Smooth muscle cell (in vitro differentiated cells): ENCODE measurements around the gene C7orf57. TPM values are rescaled to one million over a fixed set of nuclear protein-coding genes. Genes with fewer than 3 reads are reported as not detected.
"Not testable (repeated sequence)": the region's sequence is repeated elsewhere in the genome, so short reads cannot be mapped to it uniquely, and the experiment has no call there.

Experiments used
- DNase-seq: peaks from one replicate; lab custom pipeline; 2025; ENCODE audit not compliant: unreplicated experiment; lab: John Stamatoyannopoulos, UW
- H2AFZ ChIP-seq: fragments of 200-600 bp; sonication (generic); 2 replicates; pipeline ENCODE4 v1.6.0; 2016; ENCODE audit warnings: antibody characterized with exemption, low read depth, mild to moderate bottlenecking
- H3F3A ChIP-seq: fragments of 200-600 bp; sonication (generic); 2 replicates; pipeline ENCODE4 v1.6.0; 2017; ENCODE audit warnings: antibody characterized with exemption, low read depth
- H3K27ac ChIP-seq: fragments of 200-600 bp; sonication (generic); 2 replicates; pipeline ENCODE4 v1.5.1; 2016; ENCODE audit warnings: low read depth, mild to moderate bottlenecking
- H3K27me3 ChIP-seq: fragments of 200-600 bp; sonication (generic); 2 replicates; pipeline ENCODE4 v1.6.1; 2016; ENCODE audit warnings: low read depth, mild to moderate bottlenecking
- H3K36me3 ChIP-seq: fragments of 200-600 bp; sonication (generic); 2 replicates; pipeline ENCODE4 v1.5.1; 2016; ENCODE audit warnings: low read depth
- H3K4me1 ChIP-seq: fragments of 200-600 bp; sonication (generic); 2 replicates; pipeline ENCODE4 v1.5.1; 2016; ENCODE audit warnings: low read depth
- H3K4me2 ChIP-seq: fragments of 200-600 bp; sonication (generic); 2 replicates; pipeline ENCODE4 v1.6.0; 2016; ENCODE audit warnings: mild to moderate bottlenecking
- H3K4me3 ChIP-seq: fragments of 200-600 bp; sonication (generic); 2 replicates; pipeline ENCODE4 v1.5.1; 2016; ENCODE audit warnings: mild to moderate bottlenecking
- H3K79me2 ChIP-seq: fragments of 200-600 bp; sonication (generic); 2 replicates; pipeline ENCODE4 v1.6.0; 2016; ENCODE audit warnings: low read depth, mild to moderate bottlenecking
- H3K9ac ChIP-seq: fragments of 200-600 bp; sonication (generic); 2 replicates; pipeline ENCODE4 v1.6.0; 2016; ENCODE audit warnings: low read depth
- H3K9me3 ChIP-seq: fragments of 200-600 bp; sonication (generic); replicated peaks from 2 replicates; pipeline ENCODE4 v1.5.1; 2016; ENCODE audit warnings: low read depth
- H4K20me1 ChIP-seq: fragments of 200-600 bp; sonication (generic); 2 replicates; pipeline ENCODE4 v1.6.0; 2016; ENCODE audit warnings: low read depth
- CTCF ChIP-seq: fragments of 200-600 bp; sonication (generic); IDR thresholded peaks from 2 replicates; pipeline ENCODE4 v1.5.1; 2017; ENCODE audit warnings: borderline replicate concordance, mild to moderate bottlenecking, antibody characterized with exemption; ENCODE audit not compliant: insufficient read depth, poor library complexity, severe bottlenecking
- WGBS: methylation state at CpG from one replicate; pipeline ENCODE4 v1.1.7; 2016; ENCODE audit warnings: low lambda C conversion rate; 5-methylcytosine and 5-hydroxymethylcytosine counted together
- polyA plus RNA-seq: library from polyadenylated mRNA; unstranded; fragments of >200 nt; fragmentation: Nextera tagmentation; extraction: Ambion mirVana; gene quantifications from 2 replicates; pipeline ENCODE4 v1.2.1, GENCODE V29; 2016
- total RNA-seq: library from RNA; depleted of rRNA; stranded (reverse); fragments of >200 nt; gene quantifications from 2 replicates; pipeline ENCODE4 v1.2.3, GENCODE V29; 2014

Gene C7orf57
- total RNA-seq: not detected in 2 replicates
- polyA plus RNA-seq: not detected in 2 replicates

DNA sequence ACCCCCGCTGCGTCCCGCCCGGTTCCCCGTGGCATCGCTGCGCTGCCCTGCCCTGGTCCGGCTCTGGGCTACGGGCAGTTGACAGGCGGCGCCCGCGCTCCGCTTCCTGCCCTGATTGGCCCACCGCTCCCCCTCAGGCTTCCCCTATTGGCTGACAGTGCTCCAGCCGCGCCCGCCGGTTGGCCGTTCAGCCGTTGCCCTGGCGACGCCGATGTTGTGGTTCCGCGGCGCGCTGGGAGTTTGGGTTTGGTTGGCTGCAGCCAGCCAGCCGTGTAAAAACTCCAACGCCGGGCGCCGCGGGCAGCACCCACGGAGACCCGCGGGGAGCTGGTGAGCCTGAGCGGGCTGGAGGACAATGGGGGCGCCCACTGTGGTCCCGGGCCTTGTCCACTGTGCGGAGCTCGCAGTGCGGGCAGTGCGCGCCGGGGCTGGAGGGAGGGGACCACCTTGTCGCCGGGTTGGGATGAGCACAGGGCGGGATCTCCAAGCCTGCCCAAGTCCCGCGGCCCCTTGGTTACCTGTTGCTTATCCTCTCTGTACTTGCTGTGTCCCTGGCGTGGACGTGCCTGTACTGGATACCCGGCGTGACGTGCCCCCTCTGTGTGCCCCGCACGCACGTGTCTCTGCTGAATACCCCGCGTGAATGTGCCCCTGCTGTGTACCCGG, at the start of gene C7orf57:
Gene C7orf57 (plus strand): TSS at position 243 of the 666 bp plus-strand sequence. CDS start 766 bp downstream, outside the sequence.
- peak; percentile 64 for DNase-seq
- Histone ChIP-seq H3K9ac (peak within 1 kb of the TSS; percentile 66), H3K27ac (no peak within 1 kb of the TSS)

DNA sequence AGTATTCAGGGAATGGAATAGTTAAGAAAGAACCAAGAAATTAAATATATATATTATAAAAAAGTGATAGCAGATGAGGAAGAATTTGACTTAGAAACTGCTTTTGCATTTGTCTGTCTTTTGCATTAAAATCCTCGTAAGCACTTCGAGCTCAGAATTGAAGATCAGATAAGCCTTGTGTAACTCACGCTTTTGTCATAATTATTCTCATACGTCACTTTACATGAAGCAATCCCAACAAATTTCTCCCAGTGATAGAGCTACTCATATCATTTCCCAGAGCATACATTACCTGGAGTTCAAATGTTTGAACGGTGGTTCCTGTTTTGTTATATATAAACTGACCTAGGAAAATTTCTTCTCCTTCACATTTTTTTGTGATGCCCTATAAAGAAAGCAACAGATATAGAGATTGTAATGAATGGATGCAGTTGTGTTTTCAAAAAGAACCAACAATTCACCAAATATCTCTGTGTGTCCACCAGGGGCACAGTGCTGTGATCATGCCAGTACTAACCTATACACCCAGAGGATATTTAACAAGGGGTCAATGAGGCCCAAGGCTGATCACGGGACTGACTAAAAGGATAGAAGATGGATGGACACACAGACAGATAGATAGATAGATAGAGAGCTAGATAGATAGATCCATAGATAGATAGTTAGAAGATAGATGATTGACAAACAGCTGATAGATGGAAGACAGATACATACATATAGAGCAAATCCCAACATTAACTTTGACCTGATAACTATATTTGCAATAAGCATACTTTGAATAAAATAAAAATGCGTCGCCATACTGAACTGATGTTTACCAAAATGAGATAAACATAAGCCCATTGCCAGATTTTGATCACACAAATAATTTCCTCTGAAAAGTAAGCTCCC, 46.6 kb upstream of the C7orf57 start:
- Histone ChIP-seq H3K9me3 (no peaks in the 10 kb centered on the region), H3K4me2 (no peak overlapping the region), H2AFZ (no peak overlapping the region), H3K27ac (no peak overlapping the region), H3K4me3 (no peak overlapping the region), H4K20me1 (no peaks in the 10 kb centered on the region), H3F3A (peaks cover 5% of the 10 kb centered on the region), H3K27me3 (no peaks in the 10 kb centered on the region), H3K36me3 (no peaks in the 10 kb centered on the region), H3K4me1 (peaks cover 8% of the 10 kb centered on the region), H3K9ac (no peak overlapping the region), H3K79me2 (no peaks in the 10 kb centered on the region)
- TF ChIP-seq CTCF: peak; percentile 32
- WGBS: 84% methylated on average over 8 of the region's 8 CpGs
- DNase-seq: no peak

More for the DNA sequence above, at the start of gene C7orf57:
- peak within 1 kb of the TSS; percentile 53 for H3K4me3 ChIP-seq
- no peak for TF ChIP-seq CTCF
- 2% methylated on average over 60 of the region's 62 CpGs for WGBS
- no peaks in the 10 kb centered on the region for H3F3A ChIP-seq
- H3K27me3 ChIP-seq: peaks cover 32% of the 10 kb centered on the region
- no peaks in the 10 kb centered on the region for H3K79me2 ChIP-seq
- H3K4me2 ChIP-seq: peak within 1 kb of the TSS; percentile 88
- no peaks in the 10 kb centered on the region for H3K36me3 ChIP-seq
- peaks cover 5% of the 10 kb centered on the region for H3K4me1 ChIP-seq
- H3K9me3 ChIP-seq: no peaks in the 10 kb centered on the region
- peak within 1 kb of the TSS; percentile 81 for H2AFZ ChIP-seq
- H4K20me1 ChIP-seq: no peaks in the 10 kb centered on the region

GRCh38 chr7:47989607-47990400, 45.5 kb upstream of the C7orf57 start:
- WGBS: 36% methylated on average over 10 of the region's 10 CpGs
- DNase-seq, H3K4me3 ChIP-seq, H3K4me1 ChIP-seq, H3K27me3 ChIP-seq, H3K9ac ChIP-seq, H3K4me2 ChIP-seq, H3K79me2 ChIP-seq, H3F3A ChIP-seq, H3K36me3 ChIP-seq, H3K27ac ChIP-seq, H3K9me3 ChIP-seq, H4K20me1 ChIP-seq: not testable (repeated sequence)
- H2AFZ ChIP-seq: peak overlapping the region; percentile 54

- peaks cover 5% of the 10 kb centered on the region for H3F3A ChIP-seq
- no peak overlapping the region for H3K27ac ChIP-seq
- no peak for TF ChIP-seq CTCF
- H3K27me3 ChIP-seq: no peaks in the 10 kb centered on the region
- peaks cover 8% of the 10 kb centered on the region for H3K4me1 ChIP-seq
- H3K4me2 ChIP-seq: no peak overlapping the region
- H2AFZ ChIP-seq: no peak overlapping the region
- no peak overlapping the region for H3K4me3 ChIP-seq
- 92% methylated on average over 5 of the region's 5 CpGs for WGBS
- no peaks in the 10 kb centered on the region for H3K79me2 ChIP-seq
- H3K36me3 ChIP-seq: no peaks in the 10 kb centered on the region
- H4K20me1 ChIP-seq: no peaks in the 10 kb centered on the region
- DNase-seq: no peak
- no peak overlapping the region for H3K9ac ChIP-seq
- no peaks in the 10 kb centered on the region for H3K9me3 ChIP-seq
Observed at GRCh38 chr7:47990592-47990991, 44.8 kb upstream of the C7orf57 start.
